Panc1 (cell line): ENCODE data around the gene IL20RB.

ENCODE experiments used
- POLR2AphosphoS5 ChIP-seq: IDR thresholded peaks from 2 replicates; pipeline ENCODE4 v1.6.1; 2012; ENCODE audit warnings: mild to moderate bottlenecking, low read depth, low read length, moderate library complexity
- REST ChIP-seq, 2 experiments: IDR thresholded peaks; 2 replicates each; pipeline ENCODE4 v1.6.1; 2011 to 2012; ENCODE audit warnings: low read depth in 2 of 2, control low read depth in 1 of 2, low read length in 1 of 2, mild to moderate bottlenecking in 1 of 2, moderate library complexity in 1 of 2; ENCODE audit not compliant: insufficient read depth in 1 of 2
- TF ChIP-seq, protein P1 (sequence below): fragments of 450-650 bp; IDR thresholded peaks from 2 replicates; pipeline ENCODE4 v1.5.1; 2017; ENCODE audit warnings: mild to moderate bottlenecking

DNA sequence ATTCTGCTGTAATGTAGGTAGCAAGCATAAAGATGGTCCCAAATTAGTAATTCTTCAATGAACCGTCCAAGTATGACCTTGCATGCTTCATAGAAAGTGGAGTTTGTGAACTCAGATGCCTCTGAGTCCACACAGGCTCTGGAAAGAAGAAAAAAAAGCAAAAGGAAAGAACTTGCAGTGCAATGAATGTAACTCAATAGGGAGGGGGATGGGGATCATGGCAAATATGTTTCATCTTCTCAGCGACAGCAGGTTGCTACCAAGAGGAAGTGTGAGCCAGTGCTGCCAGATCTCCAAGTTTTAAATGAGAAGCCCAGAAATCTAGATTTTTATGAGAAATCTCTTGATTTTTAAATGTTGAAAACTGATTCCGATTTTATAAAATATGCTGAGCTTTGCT is 50.3 kb downstream of the IL20RB start:
- TF ChIP-seq, protein P1, sequence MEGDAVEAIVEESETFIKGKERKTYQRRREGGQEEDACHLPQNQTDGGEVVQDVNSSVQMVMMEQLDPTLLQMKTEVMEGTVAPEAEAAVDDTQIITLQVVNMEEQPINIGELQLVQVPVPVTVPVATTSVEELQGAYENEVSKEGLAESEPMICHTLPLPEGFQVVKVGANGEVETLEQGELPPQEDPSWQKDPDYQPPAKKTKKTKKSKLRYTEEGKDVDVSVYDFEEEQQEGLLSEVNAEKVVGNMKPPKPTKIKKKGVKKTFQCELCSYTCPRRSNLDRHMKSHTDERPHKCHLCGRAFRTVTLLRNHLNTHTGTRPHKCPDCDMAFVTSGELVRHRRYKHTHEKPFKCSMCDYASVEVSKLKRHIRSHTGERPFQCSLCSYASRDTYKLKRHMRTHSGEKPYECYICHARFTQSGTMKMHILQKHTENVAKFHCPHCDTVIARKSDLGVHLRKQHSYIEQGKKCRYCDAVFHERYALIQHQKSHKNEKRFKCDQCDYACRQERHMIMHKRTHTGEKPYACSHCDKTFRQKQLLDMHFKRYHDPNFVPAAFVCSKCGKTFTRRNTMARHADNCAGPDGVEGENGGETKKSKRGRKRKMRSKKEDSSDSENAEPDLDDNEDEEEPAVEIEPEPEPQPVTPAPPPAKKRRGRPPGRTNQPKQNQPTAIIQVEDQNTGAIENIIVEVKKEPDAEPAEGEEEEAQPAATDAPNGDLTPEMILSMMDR: no peak
- no peak for TF ChIP-seq POLR2AphosphoS5
- no peak for TF ChIP-seq REST (IDR thresholded peaks at IDR 0.05; ENCODE audit: insufficient read depth in 1 of 2, low read depth in 2 of 2, low read length in 1 of 2)
